Head of caudate nucleus (tissue), 42 donors: Measurements from ENCODE around the gene KCNN1.
"Not testable (repeated sequence)": the region's sequence is repeated elsewhere in the genome, so short reads cannot be mapped to it uniquely, and the experiment has no call there.

Experiments used
- DNase-seq, 42 donors: peaks; one replicate each; pipeline versions ENCODE4 v3.0.0 to v3.0.0-alpha.2; 2020 to 2021; ENCODE audit warnings: mixed read lengths in 7 of 42
- intact Hi-C: fragments of 100-400 bp; cut with DNase I; formaldehyde crosslinking; loops from one replicate; pipeline ENCODE4 v1.15.0; 2022

Gene KCNN1

GRCh38 chr19:17965370-17966128, 1.4 kb upstream of the KCNN1 start:
- no peak for DNase-seq
- intact Hi-C loops, result no loop called here

DNA sequence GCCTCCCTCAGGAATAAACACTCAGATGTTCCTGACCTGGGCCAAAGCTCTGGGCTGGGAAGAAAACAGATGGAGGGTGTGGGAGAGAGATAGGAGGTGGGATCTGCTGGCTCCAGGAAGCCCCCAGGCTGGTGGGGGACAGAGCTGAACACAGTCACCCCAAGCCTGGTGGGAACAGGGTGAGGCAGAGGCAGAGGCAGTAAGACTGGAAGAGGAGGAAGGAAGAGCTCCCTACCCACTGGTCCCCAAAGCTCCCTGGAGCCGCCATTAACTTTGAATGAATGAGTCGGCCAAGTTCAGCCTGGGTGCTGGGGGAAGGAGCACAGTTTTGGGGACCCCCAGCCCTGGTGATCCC, 801 bp upstream of the KCNN1 start:
- DNase-seq, result no peak
- intact Hi-C loops, result no loop called here

DNA sequence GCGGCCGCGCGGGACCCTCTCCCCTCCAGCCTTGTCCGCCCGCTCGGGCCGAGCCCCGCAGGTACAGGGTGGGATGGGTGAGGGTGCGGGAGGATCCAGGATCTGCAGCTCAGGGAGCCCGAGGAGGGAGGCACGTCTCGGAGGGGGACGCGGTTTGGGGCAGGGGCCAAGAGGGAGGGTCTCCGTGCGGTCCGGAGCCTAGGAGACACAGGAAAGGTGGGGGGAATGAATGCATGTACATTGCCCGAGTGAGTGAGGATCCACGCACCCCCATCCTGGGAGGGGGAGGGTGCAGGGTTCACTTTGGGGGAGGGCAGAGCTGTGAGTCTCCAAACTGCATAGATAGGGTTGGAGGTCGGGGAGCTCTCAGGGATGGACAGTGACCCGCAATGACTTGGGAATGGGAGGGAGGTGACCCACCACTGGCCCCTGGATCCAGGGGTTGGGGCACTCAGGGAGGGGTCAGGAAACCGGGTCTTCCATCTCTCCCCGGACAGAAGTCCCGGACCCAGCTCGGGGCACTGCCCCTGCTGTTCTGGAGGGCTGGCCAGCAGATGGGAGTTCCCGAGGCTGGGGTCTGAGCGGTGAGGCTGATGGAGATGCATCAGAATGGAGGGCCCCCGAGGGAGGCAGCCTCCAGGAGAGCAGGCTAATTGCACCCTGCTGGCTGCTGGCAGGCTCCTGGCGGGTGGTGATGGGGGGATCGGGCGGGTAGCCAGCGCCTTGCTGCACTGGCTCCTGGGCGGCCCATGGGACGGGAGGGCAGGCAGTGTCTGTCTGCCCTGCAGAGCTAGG, 547 bp downstream of the KCNN1 start:
- no peak for DNase-seq
- intact Hi-C loops, result no loop called here

DNA sequence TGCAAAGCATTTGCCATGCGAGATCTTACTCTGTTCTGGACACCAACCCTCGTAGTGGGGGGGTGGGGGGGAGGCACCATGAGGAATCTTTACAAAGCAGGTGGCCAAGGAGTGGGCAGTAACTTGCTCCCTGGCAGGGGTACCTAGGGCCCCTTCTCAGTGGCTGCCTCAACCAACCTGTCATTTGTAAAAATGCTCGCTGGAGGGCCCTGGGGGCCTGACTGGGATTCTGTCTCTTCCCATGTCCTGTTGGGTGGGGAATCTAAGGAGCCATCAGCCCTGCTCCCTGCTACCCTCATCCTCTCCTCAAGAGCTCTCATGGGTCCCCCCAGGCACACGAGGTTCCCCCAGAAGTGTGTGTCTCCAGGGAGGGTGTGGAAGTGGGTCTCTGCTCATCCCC, 1.5 kb downstream of the KCNN1 start:
- intact Hi-C loops, result no loop called here
- no peak for DNase-seq

DNA sequence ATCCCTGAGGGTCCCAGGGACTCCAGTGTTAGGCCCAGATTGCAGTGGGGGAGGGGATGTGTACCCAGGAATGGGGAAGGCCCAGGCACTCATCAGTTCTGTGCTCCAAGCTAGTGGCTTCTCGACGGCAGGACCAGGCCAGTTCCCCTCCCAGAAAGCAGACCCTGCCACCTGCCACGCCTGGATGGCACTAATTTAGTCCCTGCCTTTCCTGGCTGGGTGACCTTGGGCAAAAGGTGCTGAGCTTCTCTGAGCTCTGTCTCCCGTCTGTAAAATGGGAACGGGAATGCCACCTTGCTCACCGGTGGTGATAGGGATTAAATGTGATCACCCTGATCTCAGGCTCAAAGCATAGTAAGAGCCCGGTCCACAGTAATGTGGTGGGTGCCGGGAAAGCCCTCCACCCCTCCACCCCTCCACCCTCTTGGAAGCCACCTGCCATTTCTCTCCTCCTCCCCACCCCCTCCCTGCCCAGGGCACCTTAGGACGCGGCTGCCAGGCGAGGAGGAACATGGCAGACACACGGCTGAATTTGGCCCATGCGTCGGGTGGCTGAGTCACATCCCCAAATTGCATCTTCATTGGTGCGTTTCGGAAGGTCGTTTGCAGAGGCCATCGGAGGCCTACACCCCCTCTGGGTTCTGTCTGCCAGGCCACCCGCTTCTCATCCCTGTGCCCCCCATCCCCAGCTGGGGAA, 2.3 kb downstream of the KCNN1 start:
- no peak for DNase-seq
- intact Hi-C loops, result no loop called here

- intact Hi-C loops, result no loop called here
Measured at GRCh38 chr19:17972230-17972629, 5.3 kb downstream of the KCNN1 start.

GRCh38 chr19:17973759-17974158, 6.9 kb downstream of the KCNN1 start:
- intact Hi-C loops, result no loop called here
- DNase-seq, result no peak

More at GRCh38 chr19:17972230-17972629, 5.3 kb downstream of the KCNN1 start:
- no peak for DNase-seq

DNA sequence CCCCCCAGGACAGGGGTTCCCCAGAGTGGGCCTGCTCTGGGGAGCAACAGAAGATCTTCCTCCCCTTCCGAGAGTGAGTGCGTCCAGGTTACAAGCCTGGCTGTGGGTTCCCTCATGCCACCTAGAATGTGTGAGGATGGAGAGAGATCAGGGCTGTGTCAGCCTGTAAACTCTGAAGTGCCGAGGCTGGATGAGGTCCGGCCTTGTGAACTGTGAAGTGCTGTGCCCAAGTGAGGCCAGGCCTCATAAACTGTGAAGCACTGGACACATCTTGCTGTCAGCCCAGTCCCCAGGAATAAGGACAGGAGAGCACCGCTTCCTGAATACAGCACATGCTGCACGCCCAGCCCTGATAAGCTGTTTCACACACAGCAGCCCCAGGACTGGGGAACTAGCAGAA, 7.6 kb downstream of the KCNN1 start:
- no peak for DNase-seq

DNA sequence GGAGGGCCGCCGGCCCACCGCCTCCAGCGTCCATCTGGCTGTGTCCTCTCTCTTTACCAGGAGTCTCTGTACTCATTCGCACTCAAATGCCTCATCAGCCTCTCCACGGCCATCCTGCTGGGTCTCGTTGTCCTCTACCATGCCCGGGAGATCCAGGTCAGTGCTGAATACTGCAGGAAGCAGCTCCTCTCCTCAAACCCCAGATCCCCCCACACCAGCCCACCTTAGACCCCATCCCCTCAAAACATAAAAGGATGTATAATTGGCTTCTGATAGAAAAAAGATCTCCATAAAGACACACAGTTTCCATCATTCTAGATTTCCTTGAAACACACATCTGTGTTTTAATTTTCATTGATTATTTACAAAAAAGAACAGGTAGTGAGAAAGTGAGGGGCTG, 8.1 kb downstream of the KCNN1 start:
- intact Hi-C loops, result no loop called here
- no peak for DNase-seq

More for the DNA sequence above, 7.6 kb downstream of the KCNN1 start:
- intact Hi-C loops, result no loop called here

- intact Hi-C loops, result no loop called here
Measured at GRCh38 chr19:17977021-17977420, 10.1 kb downstream of the KCNN1 start.

DNA sequence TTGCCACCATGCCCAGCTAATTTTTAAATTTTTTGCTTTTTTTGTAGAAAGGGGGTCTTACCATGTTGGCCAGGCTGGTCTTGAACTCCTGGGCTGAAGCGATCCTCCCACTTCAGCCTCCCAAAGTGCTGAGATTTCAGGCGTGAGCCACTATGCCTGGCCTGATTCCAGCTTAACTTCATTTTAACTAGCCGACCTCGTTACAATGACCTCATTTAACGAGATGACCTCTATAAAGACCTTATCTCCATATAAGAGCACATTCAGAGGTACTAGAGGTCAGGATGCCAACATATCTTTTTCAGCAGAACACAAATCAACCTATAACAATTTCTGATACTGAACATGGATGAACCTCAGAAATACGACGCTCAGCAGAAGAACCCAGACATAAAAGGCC, 10.6 kb downstream of the KCNN1 start:
- no peak for DNase-seq
- intact Hi-C loops, result no loop called here

More at GRCh38 chr19:17977021-17977420, 10.1 kb downstream of the KCNN1 start:
- DNase-seq, result no peak

GRCh38 chr19:17981611-17982010, 14.7 kb downstream of the KCNN1 start:
- intact Hi-C loops, result no loop called here
- no peak for DNase-seq

DNA sequence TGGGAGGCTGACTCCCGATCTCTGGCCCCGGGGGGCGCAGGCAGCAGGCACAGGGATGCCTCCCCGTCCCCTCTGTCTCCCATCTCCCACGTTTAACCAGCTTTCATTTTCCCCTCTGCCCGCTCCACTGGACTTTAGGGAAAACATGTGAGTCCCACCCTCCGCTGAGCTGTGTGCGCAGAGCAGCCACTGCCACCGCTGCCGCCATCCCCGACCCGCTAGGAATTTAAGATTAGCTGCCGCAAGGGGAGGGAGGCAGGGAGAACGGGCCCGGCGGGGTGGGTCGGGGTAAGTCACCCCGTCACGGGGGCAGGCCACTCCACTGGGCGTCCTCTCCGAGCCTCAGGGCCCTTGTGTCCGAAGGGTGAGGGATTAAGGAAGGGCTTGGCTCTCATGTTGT, 15.5 kb downstream of the KCNN1 start:
- intact Hi-C loops, result no loop called here
- DNase-seq, result no peak

DNA sequence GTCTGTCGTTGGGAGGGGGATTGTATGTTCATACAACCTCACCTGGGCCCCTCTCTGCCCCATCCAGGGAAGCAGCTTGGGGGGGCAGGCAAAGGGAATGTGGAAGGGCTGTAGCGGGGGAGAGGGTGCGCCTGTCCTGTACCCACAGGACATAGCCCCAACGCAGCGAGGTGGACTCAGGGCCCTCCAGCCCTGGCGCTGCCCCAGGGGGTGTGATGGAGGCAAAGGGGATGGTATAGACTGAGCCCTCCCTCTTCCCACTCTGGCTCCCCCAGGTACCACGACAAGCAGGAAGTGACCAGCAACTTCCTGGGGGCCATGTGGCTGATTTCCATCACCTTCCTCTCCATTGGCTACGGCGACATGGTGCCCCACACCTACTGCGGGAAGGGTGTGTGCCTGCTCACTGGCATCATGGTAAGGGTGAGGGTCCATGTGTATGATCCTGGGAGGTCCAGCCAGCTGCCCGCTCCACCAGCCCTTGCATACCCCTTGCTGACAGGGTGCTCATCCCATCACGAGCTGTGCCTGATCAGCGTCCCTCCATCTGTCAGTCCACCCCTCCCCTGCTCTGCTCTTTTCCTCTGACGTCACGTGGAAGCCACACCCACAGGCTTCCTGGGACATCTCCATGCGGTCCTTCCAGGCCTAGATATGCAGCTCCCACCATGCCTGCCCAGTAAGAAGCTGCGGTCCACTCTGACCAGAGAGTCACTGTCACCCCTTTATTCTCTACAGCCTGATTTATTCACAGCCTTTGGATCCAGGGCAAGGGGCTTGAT, 18.3 kb downstream of the KCNN1 start:
- no peak for DNase-seq
- intact Hi-C loops, result no loop called here

- DNase-seq, intact Hi-C loops: not testable (repeated sequence)
Measured at GRCh38 chr19:17986569-17986968, 19.7 kb downstream of the KCNN1 start.

DNA sequence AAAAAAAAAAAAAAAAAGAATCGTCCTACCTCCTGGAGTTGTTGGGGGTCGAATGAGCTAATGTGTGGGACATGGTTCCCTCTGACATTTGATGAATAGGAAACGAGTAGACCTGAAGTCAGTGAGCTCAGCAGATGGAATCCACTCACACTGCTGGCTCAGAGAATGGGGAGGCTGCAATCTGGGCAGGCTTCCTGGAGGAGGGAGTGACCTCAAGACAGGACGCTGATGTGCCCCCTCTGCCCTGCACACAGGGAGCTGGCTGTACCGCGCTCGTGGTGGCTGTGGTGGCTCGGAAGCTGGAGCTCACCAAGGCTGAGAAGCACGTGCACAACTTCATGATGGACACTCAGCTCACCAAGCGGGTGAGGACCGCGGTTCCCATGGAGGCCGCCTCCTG, 21.3 kb downstream of the KCNN1 start:
- intact Hi-C loops, result no loop called here
- no peak for DNase-seq

GRCh38 chr19:17989425-17990094, 22.7 kb downstream of the KCNN1 start:
- intact Hi-C loops, result no loop called here
- DNase-seq, result no peak

DNA sequence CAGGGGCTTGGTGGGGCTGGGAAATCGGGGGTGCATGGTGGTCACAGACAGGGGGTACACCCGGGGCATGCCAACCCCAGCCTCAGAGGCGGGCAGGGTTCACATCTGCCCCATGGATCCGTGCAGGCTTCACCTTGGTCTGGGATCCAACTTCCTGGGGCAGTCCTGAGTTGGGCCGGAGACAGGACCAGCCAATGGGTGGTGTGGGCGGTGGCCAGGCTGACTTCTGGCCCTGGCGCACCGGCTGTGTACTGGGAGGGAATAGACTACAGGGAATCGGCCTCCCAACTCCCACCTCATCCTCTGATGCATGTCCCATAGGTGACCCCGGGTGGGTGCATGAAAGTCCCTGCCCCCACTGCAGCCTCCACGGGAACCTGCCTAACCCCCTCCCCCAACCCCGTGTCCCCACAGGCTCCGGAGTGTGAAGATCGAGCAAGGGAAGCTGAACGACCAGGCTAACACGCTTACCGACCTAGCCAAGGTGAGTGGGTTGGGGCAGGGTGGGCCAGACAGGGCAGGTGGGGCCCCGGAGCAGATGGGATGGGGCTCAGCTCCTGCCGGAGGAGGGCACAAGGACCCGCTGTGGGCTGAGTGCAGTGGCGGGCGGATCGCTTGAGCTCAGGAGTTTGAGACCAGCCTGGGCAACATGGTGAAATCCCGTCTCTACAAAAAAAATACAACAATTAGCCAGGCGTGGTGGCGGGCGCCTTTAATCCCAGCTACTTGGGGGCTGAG, 26.3 kb downstream of the KCNN1 start:
- no peak for DNase-seq
- intact Hi-C loops, result no loop called here
